Muscle layer of duodenum (tissue), 2 donors: ENCODE data around the gene ZNF221.

ENCODE experiments used
- H3K27ac ChIP-seq: one replicate; pipeline ENCODE4 v1.7.0; 2013; ENCODE audit warnings: mild to moderate bottlenecking, low read length
- H3K27me3 ChIP-seq: one replicate; pipeline ENCODE4 v1.7.0; 2013; ENCODE audit warnings: low read depth, mild to moderate bottlenecking, control low read depth, low read length
- H3K36me3 ChIP-seq, 2 donors: one replicate each; pipeline ENCODE4 v1.7.0; 2013; ENCODE audit warnings: low read length in 2 of 2, control low read depth in 1 of 2, mild to moderate bottlenecking in 1 of 2; ENCODE audit not compliant: insufficient read depth in 2 of 2, control insufficient read depth in 1 of 2
- H3K4me1 ChIP-seq, 2 donors: one replicate each; pipeline ENCODE4 v1.7.0; 2013; ENCODE audit warnings: low read length in 2 of 2, mild to moderate bottlenecking in 2 of 2, control low read depth in 1 of 2, moderate library complexity in 1 of 2; ENCODE audit not compliant: insufficient read depth in 2 of 2, control insufficient read depth in 1 of 2
- H3K4me3 ChIP-seq, 2 donors: one replicate each; pipeline ENCODE4 v1.7.0; 2013; ENCODE audit warnings: low read length in 2 of 2, low read depth in 1 of 2, mild to moderate bottlenecking in 1 of 2
- H3K9me3 ChIP-seq, 2 donors: one replicate each; pipeline ENCODE4 v1.7.0; 2013; ENCODE audit warnings: low read length in 2 of 2, control low read depth in 1 of 2, mild to moderate bottlenecking in 1 of 2; ENCODE audit not compliant: control insufficient read depth in 1 of 2
- donor health status: healthy.

ZNF221 gene

GRCh38 chr19:43950834-43951645 is at the start of gene ZNF221:
Gene ZNF221, plus strand, starts transcription at chr19:43951228. Its CDS starts 11,499 bp downstream, at chr19:43962727.
- Histone ChIP-seq H3K36me3 (peaks cover 0 to 15% of the 10 kb centered on the region in 2 donors), H3K27me3 (no peaks in the 10 kb centered on the region), H3K27ac (peak within 1 kb of the TSS; percentile 76), H3K9me3 (peaks cover 11 to 24% of the 10 kb centered on the region in 2 donors), H3K4me3 (peak within 1 kb of the TSS; percentile 90 to 92), H3K4me1 (no peaks in the 10 kb centered on the region)

- Histone ChIP-seq H3K27ac (no peak overlapping the region), H3K27me3 (no peaks in the 10 kb centered on the region), H3K4me3 (peak overlapping the region; percentile 83 to 92)
These were observed 49.3 kb upstream of the ZNF221 start for GRCh38 chr19:43901395-43902390.

GRCh38 chr19:43902399-43902798 is 48.6 kb upstream of the ZNF221 start:
- H3K4me1 ChIP-seq = no peaks in the 10 kb centered on the region
- H3K27ac ChIP-seq = no peak overlapping the region
- H3K9me3 ChIP-seq = peaks cover 51 to 53% of the 10 kb centered on the region in 2 donors
- peak overlapping the region; percentile 83 to 92 for H3K4me3 ChIP-seq
- peaks cover 4 to 17% of the 10 kb centered on the region in 2 donors for H3K36me3 ChIP-seq
- no peaks in the 10 kb centered on the region for H3K27me3 ChIP-seq

More at GRCh38 chr19:43901395-43902390, 49.3 kb upstream of the ZNF221 start:
- peaks cover 46 to 53% of the 10 kb centered on the region in 2 donors for H3K9me3 ChIP-seq
- no peaks in the 10 kb centered on the region for H3K4me1 ChIP-seq
- H3K36me3 ChIP-seq = peaks cover 4 to 20% of the 10 kb centered on the region in 2 donors

GRCh38 chr19:43905897-43906296 is 45.1 kb upstream of the ZNF221 start:
- H3K36me3 ChIP-seq = no peaks in the 10 kb centered on the region
- no peak overlapping the region for H3K27ac ChIP-seq
- no peaks in the 10 kb centered on the region for H3K27me3 ChIP-seq
- no peaks in the 10 kb centered on the region for H3K4me1 ChIP-seq
- peaks cover 56 to 64% of the 10 kb centered on the region in 2 donors for H3K9me3 ChIP-seq
- H3K4me3 ChIP-seq = peak overlapping the region in 1 of 2 donors; percentile 50

GRCh38 chr19:43906774-43907173 is 44.3 kb upstream of the ZNF221 start:
- Histone ChIP-seq H3K27ac (no peak overlapping the region), H3K4me3 (peak overlapping the region in 1 of 2 donors; percentile 50), H3K27me3 (no peaks in the 10 kb centered on the region), H3K9me3 (peaks cover 64 to 73% of the 10 kb centered on the region in 2 donors), H3K4me1 (no peaks in the 10 kb centered on the region), H3K36me3 (no peaks in the 10 kb centered on the region)

- Histone ChIP-seq H3K9me3 (peaks cover 76 to 86% of the 10 kb centered on the region in 2 donors), H3K4me1 (no peaks in the 10 kb centered on the region), H3K27me3 (no peaks in the 10 kb centered on the region), H3K36me3 (peaks cover 2 to 12% of the 10 kb centered on the region in 2 donors), H3K4me3 (peak overlapping the region in 1 of 2 donors; percentile 50), H3K27ac (no peak overlapping the region)
These were observed 42.4 kb upstream of the ZNF221 start for GRCh38 chr19:43908659-43909058.

GRCh38 chr19:43910884-43911283 is 40.1 kb upstream of the ZNF221 start:
- Histone ChIP-seq H3K9me3 (peaks cover 82 to 94% of the 10 kb centered on the region in 2 donors), H3K4me3 (peak overlapping the region in 1 of 2 donors; percentile 50), H3K27me3 (no peaks in the 10 kb centered on the region), H3K36me3 (peaks cover 24 to 34% of the 10 kb centered on the region in 2 donors), H3K4me1 (no peaks in the 10 kb centered on the region), H3K27ac (no peak overlapping the region)

GRCh38 chr19:43913383-43913782 is 37.6 kb upstream of the ZNF221 start:
- Histone ChIP-seq H3K27ac (no peak overlapping the region), H3K4me1 (no peaks in the 10 kb centered on the region), H3K27me3 (no peaks in the 10 kb centered on the region), H3K4me3 (peak overlapping the region; percentile 26 to 61), H3K9me3 (peaks cover 86 to 99% of the 10 kb centered on the region in 2 donors), H3K36me3 (peaks cover 45 to 59% of the 10 kb centered on the region in 2 donors)

- Histone ChIP-seq H3K4me3 (peak overlapping the region; percentile 17 to 61), H3K27me3 (no peaks in the 10 kb centered on the region), H3K4me1 (no peaks in the 10 kb centered on the region), H3K27ac (no peak overlapping the region), H3K36me3 (peaks cover 51 to 66% of the 10 kb centered on the region in 2 donors), H3K9me3 (peaks cover 86 to 96% of the 10 kb centered on the region in 2 donors)
These were observed 37.0 kb upstream of the ZNF221 start for GRCh38 chr19:43914051-43914450.

GRCh38 chr19:43923875-43924274 is 27.2 kb upstream of the ZNF221 start:
- peaks cover 81 to 100% of the 10 kb centered on the region in 2 donors for H3K36me3 ChIP-seq
- no peak overlapping the region for H3K27ac ChIP-seq
- H3K4me1 ChIP-seq = no peaks in the 10 kb centered on the region
- peaks cover 24 to 28% of the 10 kb centered on the region in 2 donors for H3K9me3 ChIP-seq
- H3K27me3 ChIP-seq = no peaks in the 10 kb centered on the region
- H3K4me3 ChIP-seq = peak overlapping the region; percentile 9 to 23

GRCh38 chr19:43928820-43929219 is 22.2 kb upstream of the ZNF221 start:
- H3K36me3 ChIP-seq = peaks cover 74 to 93% of the 10 kb centered on the region in 2 donors
- H3K9me3 ChIP-seq = peaks cover 6 to 8% of the 10 kb centered on the region in 2 donors
- H3K27me3 ChIP-seq = no peaks in the 10 kb centered on the region
- H3K4me3 ChIP-seq = no peak overlapping the region
- H3K27ac ChIP-seq = no peak overlapping the region
- peaks cover 1 to 7% of the 10 kb centered on the region in 2 donors for H3K4me1 ChIP-seq
